Stimulated activated CD8-positive, alpha-beta memory T cell treated with anti-CD3 and anti-CD28 coated beads, Interleukin-2, amount 100 ng/mL, for 1 hour (primary cell): ENCODE measurements around the gene ITGAV.
"Not testable (repeated sequence)": the region's sequence is repeated elsewhere in the genome, so short reads cannot be mapped to it uniquely, and the experiment has no call there.

ENCODE experiments used
- DNase-seq, 2 donors: peaks; one replicate each; pipeline ENCODE4 v3.0.0-alpha.2; 2020; ENCODE audit warnings: low read depth in 2 of 2

Gene ITGAV

GRCh38 chr2:186589612-186590349, at the start of gene ITGAV:
Gene ITGAV, plus strand, starts transcription at chr2:186590056. Its CDS starts 283 bp downstream, at chr2:186590339.
- peak; percentile 52 to 66 for DNase-seq

- DNase-seq = no peak
These were observed 48.9 kb upstream of the ITGAV start for GRCh38 chr2:186540941-186541340.

DNA sequence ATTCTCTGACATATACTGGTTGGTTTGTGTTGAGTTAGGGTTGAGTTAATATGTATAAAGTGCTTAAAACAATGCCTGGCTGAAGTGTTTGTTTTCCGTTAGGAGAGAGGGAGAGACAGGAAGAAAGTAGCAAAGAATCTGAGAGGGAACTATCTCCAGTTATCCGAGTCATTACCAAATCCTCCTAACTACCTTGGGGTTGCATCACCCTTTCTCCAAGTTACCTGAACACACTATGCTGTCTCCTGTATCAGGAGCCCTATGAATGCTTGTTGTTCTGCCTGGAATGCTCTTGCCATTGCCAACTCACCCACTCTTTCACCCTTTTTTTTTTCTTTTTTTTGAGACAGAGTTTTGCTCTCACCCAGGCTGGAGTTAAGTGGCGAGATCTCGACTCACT, 47.9 kb upstream of the ITGAV start:
- no peak for DNase-seq

- no peak for DNase-seq
These were observed 46.2 kb upstream of the ITGAV start for GRCh38 chr2:186543561-186544131.

- no peak for DNase-seq
These were observed 45.6 kb upstream of the ITGAV start for GRCh38 chr2:186544255-186544675.

- DNase-seq = no peak
These were observed 43.0 kb upstream of the ITGAV start for GRCh38 chr2:186546846-186547245.

GRCh38 chr2:186551323-186552050, 38.4 kb upstream of the ITGAV start:
- no peak for DNase-seq

- no peak for DNase-seq
These were observed 35.4 kb upstream of the ITGAV start for GRCh38 chr2:186554429-186554828.

DNA sequence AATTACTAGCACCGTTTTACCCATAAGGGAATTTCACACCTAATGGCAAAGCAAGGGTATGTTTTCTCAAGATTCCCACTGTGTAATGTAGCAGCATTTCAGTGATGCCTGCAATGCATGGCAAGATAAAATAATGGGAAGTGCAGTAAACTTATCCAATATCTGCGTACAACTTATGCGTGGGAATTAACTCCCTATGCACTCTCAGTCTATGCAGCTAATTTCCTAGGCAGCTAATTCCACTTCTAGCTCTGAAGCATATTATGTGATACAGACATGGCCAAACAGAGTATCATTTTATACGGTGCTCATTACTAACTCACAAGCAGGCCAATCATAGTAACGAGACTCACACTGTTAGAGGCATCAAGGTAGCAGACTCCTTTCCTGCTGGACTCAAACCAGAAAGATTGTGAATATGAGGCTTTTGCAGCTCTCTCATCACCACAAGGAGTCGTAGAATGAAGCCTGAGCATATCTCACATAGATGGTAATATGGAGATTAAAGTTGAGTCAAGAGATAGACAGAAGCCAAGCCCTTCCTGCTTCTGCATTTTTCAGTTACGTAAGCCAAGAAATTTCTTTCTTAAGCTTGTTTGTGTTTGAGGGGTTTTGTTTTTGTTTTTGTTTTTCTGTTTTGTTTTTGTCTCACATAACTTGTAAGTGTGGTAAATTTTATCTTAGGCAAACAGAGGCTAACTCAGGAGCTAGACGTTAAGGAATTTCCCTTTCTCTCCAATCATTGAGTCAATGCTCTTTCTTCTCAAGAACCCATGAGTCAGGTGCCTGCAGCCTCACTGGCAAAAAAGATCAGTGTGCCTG, 34.8 kb upstream of the ITGAV start:
- DNase-seq = no peak

- DNase-seq = no peak
These were observed 31.2 kb upstream of the ITGAV start for GRCh38 chr2:186558512-186559276.

GRCh38 chr2:186559370-186559769, 30.5 kb upstream of the ITGAV start:
- no peak for DNase-seq

- no peak for DNase-seq
These were observed 30.0 kb upstream of the ITGAV start for GRCh38 chr2:186559848-186560247.

DNA sequence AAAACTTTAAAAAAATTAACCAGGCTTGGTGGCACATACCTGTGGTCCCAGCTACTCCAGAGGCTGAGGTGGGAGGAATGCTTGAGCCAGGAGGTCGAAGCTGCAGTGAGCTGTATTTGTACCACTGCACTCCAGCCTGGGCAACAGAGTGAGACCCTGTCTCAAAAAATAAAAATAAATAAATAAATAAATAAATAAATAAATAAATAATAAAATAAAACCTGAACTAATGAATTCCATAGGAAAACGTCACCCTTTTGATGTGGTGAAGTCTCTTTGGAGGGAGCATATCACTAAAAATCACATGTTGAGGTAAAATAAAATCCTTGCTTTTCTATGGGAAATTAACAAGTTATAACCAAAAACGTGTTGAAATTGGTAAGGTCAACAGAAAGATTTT, 29.6 kb upstream of the ITGAV start:
- no peak for DNase-seq

- no peak for DNase-seq
These were observed 28.2 kb upstream of the ITGAV start for GRCh38 chr2:186561467-186562208.

- DNase-seq = no peak
These were observed 27.7 kb upstream of the ITGAV start for GRCh38 chr2:186562209-186562578.

GRCh38 chr2:186568600-186568999, 21.3 kb upstream of the ITGAV start:
- DNase-seq = not testable (repeated sequence)

DNA sequence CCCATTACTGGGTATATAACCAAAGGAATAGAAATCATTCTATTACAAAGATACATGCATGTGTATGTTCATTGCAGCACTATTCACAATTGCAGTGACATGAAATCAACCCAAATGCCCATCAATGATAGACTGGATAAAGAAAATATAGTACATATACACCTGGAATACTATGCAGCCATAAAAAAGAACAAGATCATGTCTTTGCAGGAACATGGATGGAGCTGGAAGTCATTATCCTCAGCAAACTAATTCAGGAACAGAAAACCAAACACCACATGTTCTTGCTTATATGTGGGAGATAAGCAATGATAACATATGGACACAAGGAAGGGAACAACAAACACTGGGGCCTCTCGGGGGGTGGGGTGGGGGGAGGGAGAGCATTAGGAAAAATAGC, 20.7 kb upstream of the ITGAV start:
- DNase-seq = not testable (repeated sequence)

DNA sequence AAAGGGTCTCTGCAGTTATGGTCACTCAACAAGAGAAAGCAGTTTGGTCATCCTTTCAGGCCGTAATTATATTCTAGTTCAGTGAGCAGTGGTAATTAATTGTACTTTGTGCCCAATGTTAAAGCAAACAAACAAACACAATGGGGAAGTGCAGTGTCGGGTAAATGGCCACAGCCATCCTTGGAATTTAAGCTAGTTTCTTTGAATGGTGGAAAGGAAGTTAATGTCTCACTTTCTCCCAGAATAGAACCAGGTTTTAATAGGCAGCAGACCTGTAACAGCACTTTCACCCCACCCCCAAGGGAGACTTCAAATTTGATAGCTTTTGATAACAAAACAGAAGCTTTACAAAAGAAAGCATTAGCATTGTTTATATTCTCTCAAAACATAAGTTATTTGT, 20.0 kb upstream of the ITGAV start:
- DNase-seq = no peak

GRCh38 chr2:186570604-186571003, 19.3 kb upstream of the ITGAV start:
- DNase-seq = no peak

DNA sequence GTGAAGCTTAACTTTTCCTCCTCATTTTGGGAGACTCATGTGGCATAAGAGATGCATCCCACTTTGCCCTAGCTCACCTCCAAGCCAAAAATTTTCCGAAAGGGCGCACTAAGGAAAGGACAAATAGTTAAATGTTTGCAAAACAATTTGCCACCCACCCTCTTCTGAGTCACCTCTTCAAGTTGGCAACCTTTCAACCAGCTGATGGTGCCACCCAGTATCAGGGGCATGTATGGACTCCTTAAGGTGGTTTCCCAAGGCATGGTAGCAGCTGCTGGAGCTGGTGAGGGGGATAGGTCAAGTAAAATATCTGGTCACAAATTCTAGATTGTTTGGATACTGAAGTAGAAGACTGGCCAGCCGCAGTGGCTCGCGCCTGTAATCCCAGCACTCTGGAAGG, 17.2 kb upstream of the ITGAV start:
- no peak for DNase-seq

- no peak for DNase-seq
These were observed 16.3 kb upstream of the ITGAV start for GRCh38 chr2:186573531-186573930.
